HEK293 (cell line): Measurements from ENCODE around the gene DDX31.

Experiments
- CTCF ChIA-PET: fragments of 350-600 bp; formaldehyde crosslinking; extraction: SDS; loops from one replicate; lab custom pipeline; 2021; ENCODE audit warnings: antibody characterized with exemption; lab: Yijun Ruan, JAX
- POLR2A ChIA-PET: fragments of 300-600 bp; formaldehyde crosslinking; extraction: SDS; loops from one replicate; lab custom pipeline; 2020; ENCODE audit warnings: antibody characterized with exemption, inconsistent platforms; lab: Yijun Ruan, JAX
- H3K27ac ChIP-seq: fragments of 200-500 bp; sonication (Bioruptor generic); 2 replicates; pipeline ENCODE4 v1.5.1; 2014; ENCODE audit warnings: low read depth, low read length, control low read depth, inconsistent platforms; ENCODE audit errors: extremely low read depth
- H3K36me3 ChIP-seq, 2 experiments: fragments of 200-500 bp in 1 of 2; sonication (Bioruptor generic) in 1 of 2; 1 replicate in 1 of 2; 2 replicates in 1 of 2; pipeline ENCODE4 v1.5.1; 2014 to 2017; ENCODE audit warnings: inconsistent platforms in 2 of 2, low read length in 2 of 2; ENCODE audit not compliant: control insufficient read depth in 2 of 2, insufficient read depth in 1 of 2
- H3K4me1 ChIP-seq: fragments of 200-500 bp; sonication (Bioruptor generic); 2 replicates; pipeline ENCODE4 v1.5.1; 2014; ENCODE audit warnings: mild to moderate bottlenecking, low read length, inconsistent platforms; ENCODE audit not compliant: control insufficient read depth, insufficient read depth
- H3K4me3 ChIP-seq: 2 replicates; pipeline ENCODE4 v1.5.1; 2011; ENCODE audit warnings: low read depth, mild to moderate bottlenecking, control low read depth, low read length, moderate library complexity
- H3K9me3 ChIP-seq: fragments of 200-500 bp; sonication (Bioruptor generic); 2 replicates; pipeline ENCODE4 v1.5.1; 2014; ENCODE audit warnings: low read depth, low read length, inconsistent platforms; ENCODE audit not compliant: control insufficient read depth, insufficient read depth
- KLF8 ChIP-seq: fragments of 450-650 bp; formaldehyde crosslinking; IDR thresholded peaks from 2 replicates; pipeline ENCODE4 v1.5.1; 2016; ENCODE audit warnings: missing biosample characterization, missing genetic modification characterization
- MEIS1 ChIP-seq: sonication (generic); formaldehyde crosslinking; IDR thresholded peaks from 2 replicates; pipeline ENCODE4 v1.8.1; 2022; ENCODE audit warnings: missing genetic modification reagents, mild to moderate bottlenecking, borderline replicate concordance
- PRDM4 ChIP-seq: fragments of 450-650 bp; formaldehyde crosslinking; IDR thresholded peaks from 2 replicates; pipeline ENCODE4 v1.5.1; 2017; ENCODE audit warnings: missing biosample characterization, missing genetic modification characterization
- SETDB1 ChIP-seq: IDR thresholded peaks from one replicate; pipeline ENCODE4 v1.6.1; 2017; ENCODE audit warnings: mild to moderate bottlenecking, low read length, moderate library complexity, mixed read lengths; ENCODE audit not compliant: insufficient read length
- SP2 ChIP-seq: fragments of 450-650 bp; formaldehyde crosslinking; IDR thresholded peaks from 2 replicates; pipeline ENCODE4 v1.5.1; 2016; ENCODE audit warnings: missing biosample characterization, missing genetic modification characterization
- ZIC2 ChIP-seq: fragments of 450-650 bp; formaldehyde crosslinking; IDR thresholded peaks from 2 replicates; pipeline ENCODE4 v1.5.1; 2016; ENCODE audit warnings: missing biosample characterization, missing genetic modification characterization
- ZNF133 ChIP-seq: fragments of 450-650 bp; formaldehyde crosslinking; IDR thresholded peaks from 2 replicates; pipeline ENCODE4 v1.5.1; 2016; ENCODE audit warnings: missing biosample characterization, missing genetic modification characterization
- ZNF16 ChIP-seq: fragments of 450-650 bp; formaldehyde crosslinking; IDR thresholded peaks from 2 replicates; pipeline ENCODE4 v1.5.1; 2016; ENCODE audit warnings: low read depth, missing biosample characterization, missing genetic modification characterization
- ZNF174 ChIP-seq: fragments of 450-650 bp; formaldehyde crosslinking; IDR thresholded peaks from 2 replicates; pipeline ENCODE4 v1.5.0; 2017; ENCODE audit warnings: missing biosample characterization, mild to moderate bottlenecking, missing genetic modification characterization
- ZNF19 ChIP-seq: fragments of 450-650 bp; formaldehyde crosslinking; IDR thresholded peaks from 2 replicates; pipeline ENCODE4; 2016; ENCODE audit warnings: missing biosample characterization, missing genetic modification characterization, low read depth
- ZNF280D ChIP-seq: fragments of 450-650 bp; formaldehyde crosslinking; IDR thresholded peaks from 2 replicates; pipeline ENCODE4 v1.5.1; 2016; ENCODE audit warnings: missing biosample characterization, missing genetic modification characterization
- ZNF324 ChIP-seq: fragments of 450-650 bp; formaldehyde crosslinking; IDR thresholded peaks from 2 replicates; pipeline ENCODE4 v1.5.1; 2016; ENCODE audit warnings: missing biosample characterization, missing genetic modification characterization
- ZNF335 ChIP-seq: fragments of 450-650 bp; formaldehyde crosslinking; conservative IDR thresholded peaks from 2 replicates; pipeline ENCODE4 v1.5.1; 2016; ENCODE audit warnings: missing biosample characterization, missing genetic modification characterization
- ZNF473 ChIP-seq: fragments of 450-650 bp; formaldehyde crosslinking; IDR thresholded peaks from 2 replicates; pipeline ENCODE4 v1.5.1; 2017; ENCODE audit warnings: missing biosample characterization, missing genetic modification characterization
- ZNF48 ChIP-seq: fragments of 450-650 bp; formaldehyde crosslinking; IDR thresholded peaks from 2 replicates; pipeline ENCODE4 v1.5.1; 2016; ENCODE audit warnings: missing biosample characterization, missing genetic modification characterization
- ZNF513 ChIP-seq: fragments of 450-650 bp; IDR thresholded peaks from 2 replicates; pipeline ENCODE4 v1.5.1; 2018; ENCODE audit warnings: missing biosample characterization, missing genetic modification characterization
- ZNF518A ChIP-seq: fragments of 450-650 bp; formaldehyde crosslinking; conservative IDR thresholded peaks from 2 replicates; pipeline ENCODE4 v1.5.1; 2016; ENCODE audit warnings: low read depth, missing biosample characterization, missing genetic modification characterization
- ZNF596 ChIP-seq: fragments of 450-650 bp; IDR thresholded peaks from 2 replicates; pipeline ENCODE4 v1.5.0; 2018; ENCODE audit warnings: missing biosample characterization, mild to moderate bottlenecking, missing genetic modification characterization, moderate library complexity
- ZNF777 ChIP-seq: fragments of 450-650 bp; formaldehyde crosslinking; IDR thresholded peaks from 2 replicates; pipeline ENCODE4 v1.5.1; 2017; ENCODE audit warnings: missing biosample characterization, missing genetic modification characterization, borderline replicate concordance
- ZNF792 ChIP-seq: fragments of 450-650 bp; formaldehyde crosslinking; IDR thresholded peaks from 2 replicates; pipeline ENCODE4 v1.5.1; 2016; ENCODE audit warnings: missing biosample characterization, missing genetic modification characterization

DDX31 gene

GRCh38 chr9:132708239-132708638 is 38.5 kb upstream of the DDX31 start:
- no peak overlapping the region for H3K4me3 ChIP-seq
- no peaks in the 10 kb centered on the region for H3K36me3 ChIP-seq
- POLR2A ChIA-PET, result no interaction called here
- CTCF ChIA-PET, result interaction anchor here (1.1 kb wide), 1 partner anchor 12 kb away, joined by 6 read pairs; no protein-coding TSS in a partner anchor
- no peaks in the 10 kb centered on the region for H3K9me3 ChIP-seq
- H3K27ac ChIP-seq, result no peak overlapping the region
- H3K4me1 ChIP-seq, result no peaks in the 10 kb centered on the region
- no peak for TF ChIP-seq ZNF19
- TF ChIP-seq ZNF280D (tag by site-specific recombination), result no peak
- TF ChIP-seq ZNF335 (tag by site-specific recombination), result no peak
- TF ChIP-seq PRDM4 (tag by site-specific recombination), result no peak
- TF ChIP-seq ZNF792 (tag by site-specific recombination), result no peak
- no peak for TF ChIP-seq ZNF513 (tag by site-specific recombination)
- TF ChIP-seq ZNF777 (tag by site-specific recombination), result no peak

- H3K27ac ChIP-seq, result no peak overlapping the region
- CTCF ChIA-PET, result interaction anchor here (0.5 to 0.6 kb wide), 3 partner anchors 61 to 595 kb away, joined by 3 read pairs; no protein-coding TSS in a partner anchor
- no peak for TF ChIP-seq ZNF280D (tag by site-specific recombination)
- TF ChIP-seq ZNF777 (tag by site-specific recombination), result no peak
- no peak for TF ChIP-seq ZNF473 (tag by site-specific recombination)
- no peak for TF ChIP-seq ZNF324 (tag by site-specific recombination)
- no peak for TF ChIP-seq ZNF133 (tag by site-specific recombination)
- no peak for TF ChIP-seq ZNF174 (tag by site-specific recombination)
- TF ChIP-seq ZNF518A (tag by site-specific recombination), result no peak
- no peak for TF ChIP-seq ZIC2 (tag by site-specific recombination)
- TF ChIP-seq KLF8 (tag by site-specific recombination), result no peak
- TF ChIP-seq ZNF596 (tag by site-specific recombination), result no peak
- TF ChIP-seq SETDB1, result no peak
- no peak for TF ChIP-seq ZNF48 (tag by site-specific recombination)
- no peak for TF ChIP-seq MEIS1 (CRISPR knock-in tag)
- TF ChIP-seq ZNF16 (tag by site-specific recombination), result no peak
- TF ChIP-seq SP2 (tag by site-specific recombination), result no peak
These were observed 33.6 kb upstream of the DDX31 start for GRCh38 chr9:132703336-132703735.

More at GRCh38 chr9:132703336-132703735, 33.6 kb upstream of the DDX31 start:
- no peaks in the 10 kb centered on the region for H3K9me3 ChIP-seq
- H3K36me3 ChIP-seq, result no peaks in the 10 kb centered on the region
- POLR2A ChIA-PET, result no interaction called here
- H3K4me1 ChIP-seq, result no peaks in the 10 kb centered on the region
- no peak overlapping the region for H3K4me3 ChIP-seq
